BLaER1 treated with 17β-estradiol and CSF1 and Interleukin-3, amounts not matched to agents 10 nM and 100 nM (cell line): Measurements from ENCODE around the gene ARHGAP33.

Source experiments
- H3K27ac ChIP-seq, 11 experiments: shearing (Covaris generic); formaldehyde crosslinking; 2 replicates each; pipeline ENCODE4 v1.8.1; 2022
- H3K27me3 ChIP-seq, 11 experiments: shearing (Covaris generic); formaldehyde crosslinking; 2 replicates each; pipeline ENCODE4 v1.8.1; 2022
- H3K36me3 ChIP-seq, 11 experiments: shearing (Covaris generic); formaldehyde crosslinking; 2 replicates each; pipeline ENCODE4 v1.8.1; 2022
- H3K4me1 ChIP-seq, 10 experiments: shearing (Covaris generic); formaldehyde crosslinking; 2 replicates each; pipeline ENCODE4 v1.8.1; 2022
- H3K4me2 ChIP-seq, 11 experiments: shearing (Covaris generic); formaldehyde crosslinking; 2 replicates each; pipeline ENCODE4 v1.8.1; 2022
- H3K4me3 ChIP-seq, 10 experiments: shearing (Covaris generic); formaldehyde crosslinking; 2 replicates each; pipeline ENCODE4 v1.8.1; 2022
- H3K9ac ChIP-seq, 11 experiments: shearing (Covaris generic); formaldehyde crosslinking; 2 replicates each; pipeline ENCODE4 v1.8.1; 2022
- H3K9me3 ChIP-seq, 11 experiments: shearing (Covaris generic); formaldehyde crosslinking; replicated peaks in 1 of 11; 2 replicates each; pipeline ENCODE4 v1.8.1; 2022
- H4K20me1 ChIP-seq, 11 experiments: shearing (Covaris generic); formaldehyde crosslinking; 2 replicates each; pipeline ENCODE4 v1.8.1; 2022
- Cebpa-rat ChIP-seq, 11 experiments: shearing (Covaris generic); IDR thresholded peaks; 2 replicates each; pipeline ENCODE4 v1.8.1; 2022

ARHGAP33 gene

GRCh38 chr19:35807633-35808032 lies 32.3 kb downstream of the ARHGAP33 start:
- no peak for TF ChIP-seq Cebpa-rat (IDR thresholded peaks at IDR 0.05)
- peaks cover 27 to 77% (median 70%) of the 10 kb centered on the region in 10 experiments for H3K4me1 ChIP-seq
- H3K36me3 ChIP-seq = no peaks in the 10 kb centered on the region
- H3K27me3 ChIP-seq = no peaks in the 10 kb centered on the region
- H3K4me2 ChIP-seq = peak overlapping the region in 8 of 11 experiments; percentile 9 to 72 (median 57); a peak in 10 of 22 replicates
- H3K9me3 ChIP-seq = peaks cover 0 to 3% (median under 1%) of the 10 kb centered on the region in 11 experiments; a peak in 8 of 22 replicates
- no peak overlapping the region for H3K9ac ChIP-seq
- no peaks in the 10 kb centered on the region; a peak in 1 of 22 replicates for H4K20me1 ChIP-seq
- no peak overlapping the region for H3K4me3 ChIP-seq
- peak overlapping the region in 4 of 11 experiments; percentile 30 to 53 (median 38); a peak in 8 of 22 replicates for H3K27ac ChIP-seq

GRCh38 chr19:35811317-35812219 lies 36.2 kb downstream of the ARHGAP33 start:
- Histone ChIP-seq H3K36me3 (no peaks in the 10 kb centered on the region), H3K4me3 (no peak overlapping the region), H3K27ac (peak overlapping the region in 3 of 11 experiments; percentile 30 to 34 (median 32); a peak in 4 of 22 replicates), H3K4me1 (peaks cover 3 to 38% (median 35%) of the 10 kb centered on the region in 10 experiments; a peak in 17 of 20 replicates), H3K4me2 (peak overlapping the region in 6 of 11 experiments; percentile 1 to 31 (median 22); a peak in 8 of 22 replicates), H3K9ac (no peak overlapping the region), H4K20me1 (no peaks in the 10 kb centered on the region; a peak in 1 of 22 replicates), H3K9me3 (no peaks in the 10 kb centered on the region), H3K27me3 (no peaks in the 10 kb centered on the region)
- TF ChIP-seq Cebpa-rat (IDR thresholded peaks at IDR 0.05) = no peak

- Histone ChIP-seq H3K9me3 (no peaks in the 10 kb centered on the region), H3K4me2 (peak within 1 kb of the TSS in 6 of 11 experiments; percentile 1 to 31 (median 22); a peak in 6 of 22 replicates), H3K9ac (no peak within 1 kb of the TSS), H4K20me1 (no peaks in the 10 kb centered on the region; a peak in 1 of 22 replicates), H3K36me3 (no peaks in the 10 kb centered on the region), H3K4me3 (no peak within 1 kb of the TSS), H3K27ac (peak within 1 kb of the TSS in 3 of 11 experiments; percentile 30 to 34 (median 32); a peak in 5 of 22 replicates), H3K27me3 (no peaks in the 10 kb centered on the region), H3K4me1 (peaks cover 3 to 33% (median 30%) of the 10 kb centered on the region in 10 experiments; a peak in 17 of 20 replicates)
- no peak for TF ChIP-seq Cebpa-rat (IDR thresholded peaks at IDR 0.05)
Observed at GRCh38 chr19:35812220-35813042, 37.1 kb downstream of the ARHGAP33 start, which contains the start of gene PRODH2. TSS of gene PRODH2 (minus strand) at chr19:35812845. CDS start at chr19:35812805, 40 bp downstream.

GRCh38 chr19:35813043-35813890 lies 37.9 kb downstream of the ARHGAP33 start:
- Histone ChIP-seq H3K9ac (no peak overlapping the region), H3K4me1 (peaks cover 3 to 26% (median 22%) of the 10 kb centered on the region in 10 experiments; a peak in 17 of 20 replicates), H3K4me2 (no peak overlapping the region)

GRCh38 chr19:35816262-35816661 lies 40.9 kb downstream of the ARHGAP33 start:
- peaks cover 11 to 30% (median 23%) of the 10 kb centered on the region in 10 experiments; a peak in 18 of 20 replicates for H3K4me1 ChIP-seq
- no peaks in the 10 kb centered on the region for H3K27me3 ChIP-seq
- H3K9ac ChIP-seq = no peak overlapping the region
- TF ChIP-seq Cebpa-rat (IDR thresholded peaks at IDR 0.05) = no peak
- H4K20me1 ChIP-seq = no peaks in the 10 kb centered on the region; a peak in 1 of 22 replicates
- no peak overlapping the region for H3K27ac ChIP-seq
- H3K36me3 ChIP-seq = no peaks in the 10 kb centered on the region
- no peak overlapping the region for H3K4me3 ChIP-seq
- no peaks in the 10 kb centered on the region for H3K9me3 ChIP-seq
- H3K4me2 ChIP-seq = peak overlapping the region in 1 of 11 experiments; percentile 16; a peak in 1 of 22 replicates

More at GRCh38 chr19:35813043-35813890, 37.9 kb downstream of the ARHGAP33 start:
- H3K27me3 ChIP-seq = no peaks in the 10 kb centered on the region
- H3K36me3 ChIP-seq = no peaks in the 10 kb centered on the region
- H3K4me3 ChIP-seq = no peak overlapping the region
- no peaks in the 10 kb centered on the region for H3K9me3 ChIP-seq
- H3K27ac ChIP-seq = peak overlapping the region in 1 of 11 experiments; percentile 34; a peak in 1 of 22 replicates
- no peaks in the 10 kb centered on the region; a peak in 1 of 22 replicates for H4K20me1 ChIP-seq
- no peak for TF ChIP-seq Cebpa-rat (IDR thresholded peaks at IDR 0.05)

GRCh38 chr19:35816846-35817245 lies 41.5 kb downstream of the ARHGAP33 start:
- H3K4me1 ChIP-seq = peaks cover 11 to 25% (median 19%) of the 10 kb centered on the region in 10 experiments; a peak in 18 of 20 replicates
- H3K4me2 ChIP-seq = no peak overlapping the region
- no peaks in the 10 kb centered on the region for H3K27me3 ChIP-seq
- no peak overlapping the region for H3K4me3 ChIP-seq
- H3K27ac ChIP-seq = no peak overlapping the region
- H3K9me3 ChIP-seq = no peaks in the 10 kb centered on the region
- no peaks in the 10 kb centered on the region; a peak in 1 of 22 replicates for H4K20me1 ChIP-seq
- no peak overlapping the region for H3K9ac ChIP-seq
- peak in 1 of 11 experiments; percentile 23; a peak in 1 of 22 replicates for TF ChIP-seq Cebpa-rat (IDR thresholded peaks at IDR 0.05)
- H3K36me3 ChIP-seq = no peaks in the 10 kb centered on the region

GRCh38 chr19:35818445-35818844 lies 43.1 kb downstream of the ARHGAP33 start:
- H3K9ac ChIP-seq = no peak overlapping the region

More at GRCh38 chr19:35818445-35818844, 43.1 kb downstream of the ARHGAP33 start:
- Histone ChIP-seq H3K27ac (peak overlapping the region in 1 of 11 experiments; percentile 5; a peak in 1 of 22 replicates), H3K9me3 (no peaks in the 10 kb centered on the region), H3K4me1 (peaks cover 12 to 30% (median 22%) of the 10 kb centered on the region in 10 experiments; a peak in 18 of 20 replicates), H4K20me1 (no peaks in the 10 kb centered on the region), H3K27me3 (no peaks in the 10 kb centered on the region), H3K36me3 (no peaks in the 10 kb centered on the region), H3K4me2 (no peak overlapping the region), H3K4me3 (no peak overlapping the region)
- TF ChIP-seq Cebpa-rat (IDR thresholded peaks at IDR 0.05) = no peak
